ENCODE data around the gene AACS. TPM values are rescaled to one million over a fixed set of nuclear protein-coding genes. Genes with fewer than 3 reads are reported as not detected.
A peak's percentile ranks its signal among the peaks of the same experiment; 100 is the strongest.

The AACS gene, protein sequence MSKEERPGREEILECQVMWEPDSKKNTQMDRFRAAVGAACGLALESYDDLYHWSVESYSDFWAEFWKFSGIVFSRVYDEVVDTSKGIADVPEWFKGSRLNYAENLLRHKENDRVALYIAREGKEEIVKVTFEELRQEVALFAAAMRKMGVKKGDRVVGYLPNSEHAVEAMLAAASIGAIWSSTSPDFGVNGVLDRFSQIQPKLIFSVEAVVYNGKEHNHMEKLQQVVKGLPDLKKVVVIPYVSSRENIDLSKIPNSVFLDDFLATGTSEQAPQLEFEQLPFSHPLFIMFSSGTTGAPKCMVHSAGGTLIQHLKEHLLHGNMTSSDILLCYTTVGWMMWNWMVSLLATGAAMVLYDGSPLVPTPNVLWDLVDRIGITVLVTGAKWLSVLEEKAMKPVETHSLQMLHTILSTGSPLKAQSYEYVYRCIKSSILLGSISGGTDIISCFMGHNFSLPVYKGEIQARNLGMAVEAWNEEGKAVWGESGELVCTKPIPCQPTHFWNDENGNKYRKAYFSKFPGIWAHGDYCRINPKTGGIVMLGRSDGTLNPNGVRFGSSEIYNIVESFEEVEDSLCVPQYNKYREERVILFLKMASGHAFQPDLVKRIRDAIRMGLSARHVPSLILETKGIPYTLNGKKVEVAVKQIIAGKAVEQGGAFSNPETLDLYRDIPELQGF
- 22.6 to 27.6 TPM (median 23.7 TPM) in 3 replicates for total RNA-seq
- long read RNA-seq, transcript AACS-201 (18 exons, 3,316 nt): major isoform, 45 of 72 reads
- long read RNA-seq, partial matches to known transcripts: 9 of 72 reads
- long read RNA-seq, other reads (novel, unspliced or antisense): 18 of 72 reads

DNA sequence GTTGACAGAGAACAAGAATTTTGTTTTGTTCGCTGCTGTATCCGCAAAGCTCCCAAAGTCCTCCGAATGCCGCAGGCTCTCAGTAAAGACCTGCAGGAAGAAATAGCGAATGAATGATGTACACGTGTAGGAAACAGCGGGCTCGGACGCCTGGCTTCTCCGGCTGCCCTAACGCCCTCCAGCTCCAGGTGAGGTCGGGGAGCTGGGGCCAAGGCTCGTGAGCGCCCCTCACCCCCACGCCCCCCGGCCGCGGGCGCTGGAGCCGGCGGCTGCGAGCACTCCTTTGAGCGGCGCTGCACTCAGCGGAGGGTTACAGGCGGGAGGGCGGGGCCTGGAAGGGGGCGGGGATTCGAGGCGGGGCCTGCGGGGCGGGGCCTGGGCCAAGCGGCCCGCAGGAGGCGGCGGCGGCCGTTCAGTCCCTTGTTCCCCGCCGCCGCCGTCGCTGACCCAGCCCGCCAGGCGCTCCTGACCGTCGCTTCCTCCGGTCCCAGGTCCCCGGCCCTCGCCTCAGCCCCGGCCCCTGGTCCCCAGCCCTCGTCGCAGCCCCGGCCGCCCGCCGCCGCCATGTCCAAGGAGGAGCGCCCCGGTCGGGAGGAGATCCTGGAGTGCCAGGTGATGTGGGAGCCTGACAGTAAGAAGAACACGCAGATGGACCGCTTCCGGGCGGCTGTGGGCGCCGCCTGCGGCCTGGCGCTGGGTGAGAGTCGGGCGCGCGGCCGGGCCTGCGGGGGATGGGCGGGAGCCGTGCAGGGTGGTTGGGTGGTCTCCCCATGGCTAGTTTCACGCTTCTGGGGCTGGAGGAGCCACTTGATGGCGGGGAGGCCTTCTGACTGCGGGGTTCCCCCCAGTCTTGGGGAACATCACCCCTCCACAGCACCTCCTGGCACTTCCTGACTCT, at the start of gene AACS:
AACS (plus strand) TSS at position 415 of the 898 bp plus-strand sequence; CDS start at position 565, 150 bp downstream.
- DNase-seq (ENCODE audit: low spot score): no peak
- H3K27ac Mint-ChIP-seq (ENCODE audit: unreplicated experiment): peak within 1 kb of the TSS; percentile 75
- H3K9me3 Mint-ChIP-seq (ENCODE audit: low read depth): no peaks in the 10 kb centered on the region
- peak within 1 kb of the TSS; percentile 74 for H3K4me3 Mint-ChIP-seq (ENCODE audit: unreplicated experiment)
- H3K4me1 Mint-ChIP-seq (ENCODE audit: low read depth): peaks cover 30% of the 10 kb centered on the region
- TF ChIP-seq, protein P1, sequence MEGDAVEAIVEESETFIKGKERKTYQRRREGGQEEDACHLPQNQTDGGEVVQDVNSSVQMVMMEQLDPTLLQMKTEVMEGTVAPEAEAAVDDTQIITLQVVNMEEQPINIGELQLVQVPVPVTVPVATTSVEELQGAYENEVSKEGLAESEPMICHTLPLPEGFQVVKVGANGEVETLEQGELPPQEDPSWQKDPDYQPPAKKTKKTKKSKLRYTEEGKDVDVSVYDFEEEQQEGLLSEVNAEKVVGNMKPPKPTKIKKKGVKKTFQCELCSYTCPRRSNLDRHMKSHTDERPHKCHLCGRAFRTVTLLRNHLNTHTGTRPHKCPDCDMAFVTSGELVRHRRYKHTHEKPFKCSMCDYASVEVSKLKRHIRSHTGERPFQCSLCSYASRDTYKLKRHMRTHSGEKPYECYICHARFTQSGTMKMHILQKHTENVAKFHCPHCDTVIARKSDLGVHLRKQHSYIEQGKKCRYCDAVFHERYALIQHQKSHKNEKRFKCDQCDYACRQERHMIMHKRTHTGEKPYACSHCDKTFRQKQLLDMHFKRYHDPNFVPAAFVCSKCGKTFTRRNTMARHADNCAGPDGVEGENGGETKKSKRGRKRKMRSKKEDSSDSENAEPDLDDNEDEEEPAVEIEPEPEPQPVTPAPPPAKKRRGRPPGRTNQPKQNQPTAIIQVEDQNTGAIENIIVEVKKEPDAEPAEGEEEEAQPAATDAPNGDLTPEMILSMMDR (IDR thresholded peaks at IDR 0.05): peak; percentile 35
- no peaks in the 10 kb centered on the region for H3K36me3 Mint-ChIP-seq (ENCODE audit: low read depth)
- H3K27me3 Mint-ChIP-seq (ENCODE audit: low read depth): no peaks in the 10 kb centered on the region

DNA sequence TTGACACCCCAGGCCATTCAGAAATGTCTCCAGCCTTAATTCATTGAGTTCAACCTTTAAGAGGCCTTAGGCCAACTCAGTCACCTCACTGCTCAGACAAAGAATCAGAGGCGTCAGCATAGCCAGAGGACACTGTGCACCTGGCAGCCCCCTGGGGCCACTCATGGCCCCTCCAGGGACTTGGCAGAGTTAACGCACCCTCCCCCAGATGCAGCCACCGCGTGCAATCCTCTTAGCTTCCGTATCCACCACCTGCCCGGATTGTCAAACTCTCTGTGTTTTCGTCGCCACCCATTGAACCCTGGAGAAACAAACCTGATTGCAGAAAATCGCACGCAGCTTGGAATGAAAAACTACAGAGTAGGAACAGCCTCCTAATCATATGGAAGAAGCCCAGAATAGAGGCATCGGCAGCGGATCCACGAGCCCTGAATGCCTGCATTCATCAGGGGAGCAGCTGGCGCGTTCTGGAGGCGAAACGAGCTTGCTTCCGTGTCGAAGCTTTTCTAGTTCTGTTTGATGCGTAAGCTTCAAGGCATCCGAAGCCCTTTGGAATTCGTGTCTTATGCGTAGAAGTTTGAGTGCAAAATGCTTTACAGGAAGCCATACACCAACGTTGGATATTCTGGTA, 49.4 kb upstream of the AACS start:
- TF ChIP-seq, protein P1 (IDR thresholded peaks at IDR 0.05): no peak
- DNase-seq (ENCODE audit: low spot score): peak; percentile 51
- Mint-ChIP-seq H3K36me3 (ENCODE audit: low read depth) (peaks cover 11% of the 10 kb centered on the region), H3K9me3 (ENCODE audit: low read depth) (no peaks in the 10 kb centered on the region), H3K4me3 (ENCODE audit: unreplicated experiment) (no peak overlapping the region), H3K27me3 (ENCODE audit: low read depth) (no peaks in the 10 kb centered on the region), H3K4me1 (ENCODE audit: low read depth) (no peaks in the 10 kb centered on the region), H3K27ac (ENCODE audit: unreplicated experiment) (no peak overlapping the region)

DNA sequence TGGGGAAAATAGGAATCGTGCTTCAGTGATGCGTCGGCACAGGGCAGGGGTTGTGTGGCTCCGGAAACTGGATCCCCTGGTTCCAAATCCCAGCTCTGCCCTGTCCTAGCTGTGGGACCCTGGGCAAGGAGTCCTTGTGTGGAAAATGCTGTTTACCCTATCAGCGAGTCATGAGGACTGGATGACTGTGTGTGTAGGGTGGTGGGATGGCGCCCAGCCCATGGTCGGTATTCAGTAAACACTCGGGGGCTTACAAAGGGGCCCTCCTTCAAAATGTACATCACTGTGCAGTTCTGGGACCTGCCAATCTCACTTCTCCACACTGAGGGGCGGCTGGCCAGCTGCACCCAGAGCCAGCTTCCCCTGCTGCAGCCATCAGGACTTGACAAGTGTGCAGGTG, 47.4 kb upstream of the AACS start:
- TF ChIP-seq, protein P1 (IDR thresholded peaks at IDR 0.05): no peak
- Mint-ChIP-seq H3K4me3 (ENCODE audit: unreplicated experiment) (no peak overlapping the region), H3K9me3 (ENCODE audit: low read depth) (no peaks in the 10 kb centered on the region), H3K27me3 (ENCODE audit: low read depth) (no peaks in the 10 kb centered on the region), H3K27ac (ENCODE audit: unreplicated experiment) (no peak overlapping the region), H3K36me3 (ENCODE audit: low read depth) (peaks cover 10% of the 10 kb centered on the region), H3K4me1 (ENCODE audit: low read depth) (no peaks in the 10 kb centered on the region)
- peak; percentile 46 for DNase-seq (ENCODE audit: low spot score)

DNA sequence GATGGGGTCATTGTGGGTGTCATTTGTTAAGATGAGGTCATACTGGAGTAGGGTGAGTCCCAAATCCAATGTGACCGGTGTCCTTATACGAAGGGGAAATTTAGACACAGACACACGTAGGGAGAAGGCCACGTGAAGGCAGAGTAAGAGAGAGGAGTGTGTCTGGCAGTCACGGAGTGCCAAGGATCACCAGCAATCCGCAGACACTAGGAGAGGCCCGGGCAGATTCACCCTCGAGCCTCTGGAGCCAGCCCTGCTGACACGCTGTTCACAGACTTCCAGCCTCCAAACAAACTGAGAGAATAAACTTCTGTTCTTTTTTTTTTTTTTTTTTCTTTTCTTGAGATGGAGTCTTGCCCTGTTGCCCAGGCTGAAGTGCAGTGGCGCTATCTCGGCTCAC, 46.9 kb upstream of the AACS start:
- Mint-ChIP-seq H3K4me1 (ENCODE audit: low read depth) (no peaks in the 10 kb centered on the region), H3K27ac (ENCODE audit: unreplicated experiment) (no peak overlapping the region), H3K27me3 (ENCODE audit: low read depth) (no peaks in the 10 kb centered on the region), H3K36me3 (ENCODE audit: low read depth) (peaks cover 13% of the 10 kb centered on the region), H3K4me3 (ENCODE audit: unreplicated experiment) (no peak overlapping the region), H3K9me3 (ENCODE audit: low read depth) (peaks cover 3% of the 10 kb centered on the region)
- TF ChIP-seq, protein P1 (IDR thresholded peaks at IDR 0.05): no peak
- DNase-seq (ENCODE audit: low spot score): peak; percentile 70

Measured in chondrocyte (in vitro differentiated cells).